ENCODE measurements around the gene KDM2A.
A peak's percentile ranks its signal among the peaks of the same experiment; 100 is the strongest.
"Not testable (repeated sequence)": the region's sequence is repeated elsewhere in the genome, so short reads cannot be mapped to it uniquely, and the experiment has no call there.

Gene KDM2A

DNA sequence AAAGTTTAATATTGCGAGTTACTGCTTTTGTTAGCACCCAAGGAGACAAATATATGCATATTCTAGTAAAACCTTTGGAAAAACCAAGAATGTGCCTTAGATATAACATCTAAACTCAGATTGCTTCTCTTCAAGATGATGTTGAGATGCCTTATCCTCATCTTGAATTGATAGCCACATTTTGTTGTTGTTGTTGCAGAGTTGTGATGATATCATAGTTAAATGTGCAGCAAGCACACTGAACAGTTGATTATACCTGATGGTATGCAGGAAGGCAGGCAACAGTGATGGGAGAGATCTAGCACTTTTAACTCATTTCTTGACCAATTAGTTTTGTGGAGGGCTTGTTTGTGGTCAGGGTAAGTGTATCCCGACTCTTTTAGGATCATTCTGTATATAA, 48.0 kb downstream of the KDM2A start:
- Histone ChIP-seq H3K23ac (ENCODE audit: low read length in 2 of 2) (no peak overlapping the region), H3K4me1 (ENCODE audit: control insufficient read depth, insufficient read depth, low read depth, low read length) (peaks cover 4% of the 10 kb centered on the region)
- 100% methylated on average over 1 of the region's 2 CpGs for WGBS

DNA sequence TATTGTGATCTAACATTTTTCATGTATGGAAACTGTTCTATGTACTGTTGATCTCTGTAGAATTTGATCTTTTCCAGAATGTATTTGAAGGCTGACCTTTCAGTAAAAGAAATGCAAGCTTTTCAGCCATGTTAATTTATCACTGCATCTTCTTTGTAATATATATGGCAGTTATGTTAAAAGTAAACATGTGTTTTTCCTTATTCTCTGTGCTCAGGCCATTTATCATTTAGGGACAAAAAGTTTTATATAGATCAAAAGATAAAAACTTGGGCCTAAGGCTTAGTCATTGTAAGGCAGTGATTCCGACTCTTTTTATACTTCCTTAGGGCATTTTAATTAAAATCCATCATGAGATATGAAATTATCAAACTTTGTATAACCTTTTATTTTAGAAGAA, 48.7 kb downstream of the KDM2A start:
- no peak for DNase-seq
- H3K79me1 ChIP-seq (replicated peaks; ENCODE audit: low read length, poor library complexity, severe bottlenecking), result peaks cover 11% of the 10 kb centered on the region
- H3K36me3 ChIP-seq (ENCODE audit: control insufficient read depth in 1 of 2, insufficient read depth in 2 of 2, low read depth in 1 of 2, low read length in 2 of 2), result peaks cover 5 to 20% of the 10 kb centered on the region in 2 experiments
- no peak overlapping the region for H3K4me3 ChIP-seq (ENCODE audit: insufficient read depth in 1 of 2, low read depth in 1 of 2, low read length in 2 of 2)
- whole genome bisulfite sequencing, result no CpG with 5 or more reads among the region's 1 CpG
- no peak overlapping the region for H4K8ac ChIP-seq (ENCODE audit: low read length)
- no peaks in the 10 kb centered on the region for H3K27me3 ChIP-seq (ENCODE audit: control insufficient read depth in 1 of 2, insufficient read depth in 1 of 2, low read length in 2 of 2)
- no peak overlapping the region for H4K91ac ChIP-seq (ENCODE audit: low read length)
- H3K18ac ChIP-seq (ENCODE audit: low read depth in 1 of 2, low read length in 2 of 2), result no peak overlapping the region
- H2BK15ac ChIP-seq (ENCODE audit: low read depth, poor library complexity, severe bottlenecking), result no peak overlapping the region
- no peak overlapping the region for H3K4me2 ChIP-seq (ENCODE audit: low read length, poor library complexity, severe bottlenecking)
- H3K9ac ChIP-seq (ENCODE audit: low read length), result peak overlapping the region; percentile 80
- H2AFZ ChIP-seq (ENCODE audit: low read depth, low read length), result no peak overlapping the region
- H2BK5ac ChIP-seq (ENCODE audit: low read depth, low read length, poor library complexity, severe bottlenecking), result no peak overlapping the region
- H3K9me3 ChIP-seq (ENCODE audit: control insufficient read depth, low read length), result no peaks in the 10 kb centered on the region
- no peak overlapping the region for H2BK12ac ChIP-seq (ENCODE audit: low read length in 2 of 2)
- no peak overlapping the region for H3K23ac ChIP-seq (ENCODE audit: low read length in 2 of 2)
- no peak overlapping the region for H3K14ac ChIP-seq (ENCODE audit: low read length in 2 of 2)
- H3K4me1 ChIP-seq (ENCODE audit: control insufficient read depth, insufficient read depth, low read depth, low read length), result peaks cover 4% of the 10 kb centered on the region
- no peak overlapping the region for H2AK5ac ChIP-seq (ENCODE audit: low read length, severe bottlenecking)
- H3K4ac ChIP-seq (ENCODE audit: low read depth in 1 of 2, low read length in 2 of 2), result no peak overlapping the region
- H2BK120ac ChIP-seq (ENCODE audit: low read depth, low read length), result no peak overlapping the region
- no peak overlapping the region for H3K27ac ChIP-seq (ENCODE audit: low read length, poor library complexity, severe bottlenecking)

More for the DNA sequence above, 48.0 kb downstream of the KDM2A start:
- Histone ChIP-seq H3K79me1 (replicated peaks; ENCODE audit: low read length, poor library complexity, severe bottlenecking) (peaks cover 11% of the 10 kb centered on the region), H2BK5ac (ENCODE audit: low read depth, low read length, poor library complexity, severe bottlenecking) (no peak overlapping the region), H3K4ac (ENCODE audit: low read depth in 1 of 2, low read length in 2 of 2) (no peak overlapping the region), H3K4me3 (ENCODE audit: insufficient read depth in 1 of 2, low read depth in 1 of 2, low read length in 2 of 2) (no peak overlapping the region), H3K14ac (ENCODE audit: low read length in 2 of 2) (no peak overlapping the region), H4K8ac (ENCODE audit: low read length) (no peak overlapping the region), H2BK12ac (ENCODE audit: low read length in 2 of 2) (no peak overlapping the region), H3K18ac (ENCODE audit: low read depth in 1 of 2, low read length in 2 of 2) (no peak overlapping the region), H2AFZ (ENCODE audit: low read depth, low read length) (no peak overlapping the region), H3K27ac (ENCODE audit: low read length, poor library complexity, severe bottlenecking) (no peak overlapping the region), H3K27me3 (ENCODE audit: control insufficient read depth in 1 of 2, insufficient read depth in 1 of 2, low read length in 2 of 2) (no peaks in the 10 kb centered on the region), H3K36me3 (ENCODE audit: control insufficient read depth in 1 of 2, insufficient read depth in 2 of 2, low read depth in 1 of 2, low read length in 2 of 2) (peaks cover 5 to 21% of the 10 kb centered on the region in 2 experiments), H2AK5ac (ENCODE audit: low read length, severe bottlenecking) (no peak overlapping the region), H3K4me2 (ENCODE audit: low read length, poor library complexity, severe bottlenecking) (no peak overlapping the region), H3K9me3 (ENCODE audit: control insufficient read depth, low read length) (no peaks in the 10 kb centered on the region), H3K9ac (ENCODE audit: low read length) (peak overlapping the region; percentile 80), H2BK15ac (ENCODE audit: low read depth, poor library complexity, severe bottlenecking) (no peak overlapping the region), H4K91ac (ENCODE audit: low read length) (no peak overlapping the region), H2BK120ac (ENCODE audit: low read depth, low read length) (no peak overlapping the region)
- no peak for DNase-seq

DNA sequence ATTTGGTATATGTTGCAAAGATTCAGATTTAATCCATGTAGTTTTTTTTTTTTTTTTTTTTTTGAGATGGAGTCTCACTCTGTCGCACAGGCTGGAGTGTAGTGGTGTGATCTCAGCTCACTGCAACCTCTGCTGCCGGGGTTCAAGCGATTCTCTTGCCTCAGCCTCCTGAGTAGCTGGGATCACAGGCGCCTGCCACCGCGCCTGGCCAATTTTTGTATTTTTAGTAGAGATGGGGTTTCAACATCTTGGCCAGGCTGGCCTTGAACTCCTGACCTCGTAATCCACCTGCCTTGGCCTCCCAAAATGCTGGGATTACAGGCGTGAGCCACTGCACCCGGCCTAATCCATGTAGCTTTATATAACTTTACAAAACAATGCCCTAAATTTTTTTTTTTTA, 49.8 kb downstream of the KDM2A start:
- not testable (repeated sequence) for H3K23ac ChIP-seq (ENCODE audit: low read length in 2 of 2); H3K4me2 ChIP-seq (ENCODE audit: low read length, poor library complexity, severe bottlenecking)
- WGBS, result 96% methylated on average over 9 of the region's 9 CpGs

DNA sequence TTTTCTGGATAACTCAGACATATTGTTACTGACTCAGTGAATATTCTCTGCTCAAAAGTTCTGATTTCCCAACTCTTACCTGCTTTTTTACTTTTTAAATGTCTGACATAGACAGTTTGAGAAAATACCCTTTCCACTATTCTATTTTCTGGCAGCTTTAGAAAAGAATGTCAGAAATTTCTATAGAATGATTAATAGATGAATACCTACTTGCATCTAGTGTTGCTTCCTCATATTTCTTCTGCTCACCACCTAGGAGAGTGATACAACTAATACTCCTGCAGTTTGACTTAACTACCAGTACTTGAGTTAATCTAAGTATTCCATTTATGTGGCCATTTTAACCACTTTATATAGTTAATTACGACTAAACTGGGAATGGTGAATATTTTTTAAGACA, 55.2 kb downstream of the KDM2A start:
- Histone ChIP-seq H3K4ac (ENCODE audit: low read depth in 1 of 2, low read length in 2 of 2) (no peak overlapping the region), H3K23ac (ENCODE audit: low read length in 2 of 2) (no peak overlapping the region), H3K27me3 (ENCODE audit: control insufficient read depth in 1 of 2, insufficient read depth in 1 of 2, low read length in 2 of 2) (no peaks in the 10 kb centered on the region), H3K4me1 (ENCODE audit: control insufficient read depth, insufficient read depth, low read depth, low read length) (peaks cover 7% of the 10 kb centered on the region), H3K18ac (ENCODE audit: low read depth in 1 of 2, low read length in 2 of 2) (no peak overlapping the region), H4K8ac (ENCODE audit: low read length) (no peak overlapping the region), H3K36me3 (ENCODE audit: control insufficient read depth in 1 of 2, insufficient read depth in 2 of 2, low read depth in 1 of 2, low read length in 2 of 2) (peaks cover 3 to 4% of the 10 kb centered on the region in 2 experiments), H3K14ac (ENCODE audit: low read length in 2 of 2) (no peak overlapping the region), H3K27ac (ENCODE audit: low read length, poor library complexity, severe bottlenecking) (no peak overlapping the region), H2BK12ac (ENCODE audit: low read length in 2 of 2) (no peak overlapping the region), H2BK15ac (ENCODE audit: low read depth, poor library complexity, severe bottlenecking) (no peak overlapping the region), H2AFZ (ENCODE audit: low read depth, low read length) (no peak overlapping the region), H3K4me2 (ENCODE audit: low read length, poor library complexity, severe bottlenecking) (no peak overlapping the region), H3K4me3 (ENCODE audit: insufficient read depth in 1 of 2, low read depth in 1 of 2, low read length in 2 of 2) (no peak overlapping the region), H2AK5ac (ENCODE audit: low read length, severe bottlenecking) (no peak overlapping the region), H4K91ac (ENCODE audit: low read length) (no peak overlapping the region), H2BK5ac (ENCODE audit: low read depth, low read length, poor library complexity, severe bottlenecking) (no peak overlapping the region), H3K9ac (ENCODE audit: low read length) (no peak overlapping the region), H3K9me3 (ENCODE audit: control insufficient read depth, low read length) (no peaks in the 10 kb centered on the region), H2BK120ac (ENCODE audit: low read depth, low read length) (no peak overlapping the region), H3K79me1 (replicated peaks; ENCODE audit: low read length, poor library complexity, severe bottlenecking) (peaks cover 12% of the 10 kb centered on the region)
- WGBS, result no CpG with 5 or more reads among the region's 1 CpG
- no peak for DNase-seq

More for the DNA sequence above, 49.8 kb downstream of the KDM2A start:
- not testable (repeated sequence) for H2AK5ac ChIP-seq (ENCODE audit: low read length, severe bottlenecking); DNase-seq; H3K27me3 ChIP-seq (ENCODE audit: control insufficient read depth in 1 of 2, insufficient read depth in 1 of 2, low read length in 2 of 2); H3K4ac ChIP-seq (ENCODE audit: low read depth in 1 of 2, low read length in 2 of 2); H3K27ac ChIP-seq (ENCODE audit: low read length, poor library complexity, severe bottlenecking); H2BK15ac ChIP-seq (ENCODE audit: low read depth, poor library complexity, severe bottlenecking); H3K14ac ChIP-seq (ENCODE audit: low read length in 2 of 2); H3K36me3 ChIP-seq (ENCODE audit: control insufficient read depth in 1 of 2, insufficient read depth in 2 of 2, low read depth in 1 of 2, low read length in 2 of 2); H3K4me1 ChIP-seq (ENCODE audit: control insufficient read depth, insufficient read depth, low read depth, low read length); H4K8ac ChIP-seq (ENCODE audit: low read length); H2BK12ac ChIP-seq (ENCODE audit: low read length in 2 of 2); H2BK120ac ChIP-seq (ENCODE audit: low read depth, low read length); H2AFZ ChIP-seq (ENCODE audit: low read depth, low read length); H2BK5ac ChIP-seq (ENCODE audit: low read depth, low read length, poor library complexity, severe bottlenecking); H3K18ac ChIP-seq (ENCODE audit: low read depth in 1 of 2, low read length in 2 of 2); H4K91ac ChIP-seq (ENCODE audit: low read length); H3K9me3 ChIP-seq (ENCODE audit: control insufficient read depth, low read length)
- peak overlapping the region in 1 of 2 experiments; percentile 64 for H3K4me3 ChIP-seq (ENCODE audit: insufficient read depth in 1 of 2, low read depth in 1 of 2, low read length in 2 of 2)
- peaks cover 14% of the 10 kb centered on the region for H3K79me1 ChIP-seq (replicated peaks; ENCODE audit: low read length, poor library complexity, severe bottlenecking)
- H3K9ac ChIP-seq (ENCODE audit: low read length), result peak overlapping the region; percentile 80

All from mesenchymal stem cell (in vitro differentiated cells and primary cell).